Femur (tissue), 1 donor: ENCODE data around the gene CENPE.

Experiments used
- DNase-seq: peaks from one replicate; pipeline ENCODE4 v3.0.0-alpha.2; 2017

Gene CENPE

DNA sequence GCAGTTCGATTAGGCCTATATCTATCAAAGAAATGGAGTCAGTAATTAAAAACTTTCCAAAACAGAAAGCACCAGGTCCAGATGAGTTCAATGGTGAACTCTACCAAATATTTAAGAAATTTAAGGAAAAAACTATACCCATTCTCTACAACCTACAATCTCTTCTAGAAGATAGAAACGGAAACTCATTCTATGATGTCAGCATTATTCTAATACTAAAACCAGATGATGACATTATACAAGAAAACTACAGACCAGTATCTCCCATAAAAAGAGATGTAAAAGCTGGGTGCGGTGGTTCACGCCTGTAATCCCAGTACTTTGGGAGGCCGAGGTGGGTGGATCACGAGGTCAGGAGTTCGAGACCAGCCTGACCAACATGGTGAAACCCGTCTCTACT is 69.0 kb downstream of the CENPE start:
- DNase-seq: no peak

DNA sequence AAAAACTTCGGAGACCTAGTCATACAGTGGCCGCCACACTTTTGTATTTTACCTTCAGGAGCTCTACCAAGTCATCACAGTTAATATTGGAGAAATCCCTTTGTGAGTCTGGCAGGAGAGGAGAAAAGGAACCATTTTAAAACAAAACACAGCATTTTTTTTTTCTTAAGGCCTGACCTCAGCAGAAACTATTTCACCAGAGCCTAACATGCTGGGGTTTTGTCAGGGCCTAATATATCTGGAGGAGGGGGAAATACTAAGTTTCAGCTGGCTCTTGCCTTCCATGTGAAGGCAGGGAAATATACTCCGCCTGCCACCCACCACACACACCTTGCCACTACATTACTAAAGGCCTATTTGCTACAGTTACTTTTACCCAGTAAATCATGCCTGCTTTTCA is 72.0 kb downstream of the CENPE start:
- DNase-seq: no peak

DNA sequence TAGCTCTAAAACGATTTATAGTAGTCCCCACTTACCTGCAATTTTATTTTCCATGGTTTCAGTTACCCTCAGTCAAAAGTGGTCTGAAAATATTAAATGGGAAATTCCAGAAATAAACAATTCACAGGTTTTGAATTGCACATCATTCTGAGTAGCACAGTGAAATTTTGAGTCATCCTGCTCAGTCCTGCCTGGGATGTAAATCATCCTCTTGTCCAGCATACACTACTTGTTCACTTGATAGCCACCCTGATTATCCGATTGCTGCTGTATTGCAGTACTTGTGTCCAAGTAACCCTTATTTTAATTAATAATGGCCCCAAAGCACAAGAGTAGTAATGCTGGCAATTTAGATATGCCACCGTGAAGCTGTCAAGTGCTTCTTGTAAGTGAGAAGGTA is 75.0 kb downstream of the CENPE start:
- DNase-seq: no peak

DNA sequence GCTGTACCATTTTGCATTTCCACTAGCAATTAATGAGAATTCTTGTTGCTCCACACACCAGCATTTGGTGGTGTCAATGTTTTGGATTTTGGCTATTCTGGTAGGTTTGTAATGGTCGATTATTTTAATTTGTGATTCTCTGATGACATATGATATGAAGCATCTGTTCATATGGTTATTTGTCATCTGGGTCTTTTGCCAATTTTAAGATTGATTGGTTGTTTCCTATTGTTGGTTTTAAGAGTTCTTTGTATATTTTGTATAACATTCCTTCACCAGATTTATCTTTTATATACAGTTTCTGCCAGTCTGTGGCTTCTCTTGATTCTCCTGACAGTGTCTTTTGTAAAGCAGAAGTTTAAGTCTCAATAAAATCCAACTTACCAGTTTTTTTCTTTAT is 80.0 kb downstream of the CENPE start:
- no peak for DNase-seq

DNA sequence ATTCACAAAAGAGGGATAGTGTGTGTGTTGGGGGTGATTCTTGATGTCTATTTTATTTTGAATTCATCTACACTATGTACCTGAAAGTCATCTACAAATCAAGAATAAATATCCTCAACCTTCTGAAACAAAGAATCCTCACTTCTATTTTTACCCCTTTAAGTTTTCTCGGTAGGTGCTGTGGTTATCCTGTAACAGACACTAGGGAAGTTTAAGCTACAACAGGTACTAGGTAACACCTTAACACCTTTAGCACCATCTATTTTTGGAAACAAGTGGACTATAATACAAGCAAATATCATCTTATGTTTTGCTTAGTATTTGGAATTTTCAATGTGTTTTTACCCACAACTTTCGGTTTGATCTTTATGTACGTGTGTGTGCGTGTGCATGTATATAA is 86.5 kb downstream of the CENPE start:
- no peak for DNase-seq

DNA sequence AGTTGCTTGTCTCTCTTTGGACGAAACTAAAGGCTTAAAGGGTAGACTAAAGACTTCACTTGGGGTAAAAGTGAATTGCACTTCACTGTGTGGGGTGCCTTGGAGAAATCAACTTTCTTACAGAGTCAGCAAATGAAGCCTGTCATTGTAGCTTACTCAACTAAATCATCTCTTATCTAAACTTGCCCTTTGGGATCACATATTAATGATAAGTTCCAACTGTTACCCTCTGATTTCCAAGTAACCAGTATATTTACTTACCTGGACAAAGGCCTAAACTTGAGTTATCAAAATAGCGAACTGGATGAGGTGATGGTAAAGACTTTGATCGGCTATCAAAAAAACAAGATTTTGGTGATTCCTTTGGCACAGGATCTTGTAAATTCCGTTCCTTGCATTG is 89.6 kb downstream of the CENPE start:
- DNase-seq: no peak

DNA sequence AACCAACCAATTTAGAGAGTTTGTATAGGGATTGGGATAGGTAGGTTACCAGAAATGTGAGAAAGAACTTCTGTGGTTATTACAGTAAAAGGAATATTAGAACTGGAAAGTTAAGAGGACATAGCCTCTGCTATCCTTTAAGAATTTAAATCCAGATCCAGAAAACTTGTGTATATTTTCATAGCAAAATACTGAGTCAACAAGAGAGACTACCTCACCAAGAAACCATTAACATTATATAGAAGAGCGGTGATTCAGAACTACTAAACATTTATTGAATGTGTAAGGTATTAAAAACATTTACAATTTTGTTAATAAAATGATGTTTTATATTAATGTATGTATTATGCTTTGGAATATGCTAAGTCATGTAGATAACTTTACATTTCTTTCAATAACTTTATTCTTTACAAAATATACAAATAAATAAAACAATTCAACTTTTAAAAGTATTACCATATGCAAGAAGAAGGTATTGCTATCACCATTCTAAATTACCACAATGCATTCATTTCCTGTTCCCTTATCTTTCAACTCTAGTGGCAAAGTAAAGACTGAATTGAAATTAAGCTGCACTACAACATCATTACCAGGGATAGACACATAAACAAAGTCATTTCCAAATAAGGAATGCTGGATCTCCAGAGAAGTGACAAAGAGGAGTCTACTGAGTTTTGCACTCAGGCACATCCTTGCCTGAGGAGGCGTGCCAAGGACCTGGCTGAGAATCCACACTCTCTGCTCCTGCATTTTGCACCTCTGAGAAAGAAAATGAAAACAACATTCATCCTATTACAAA is 92.4 kb downstream of the CENPE start:
- DNase-seq: no peak

DNA sequence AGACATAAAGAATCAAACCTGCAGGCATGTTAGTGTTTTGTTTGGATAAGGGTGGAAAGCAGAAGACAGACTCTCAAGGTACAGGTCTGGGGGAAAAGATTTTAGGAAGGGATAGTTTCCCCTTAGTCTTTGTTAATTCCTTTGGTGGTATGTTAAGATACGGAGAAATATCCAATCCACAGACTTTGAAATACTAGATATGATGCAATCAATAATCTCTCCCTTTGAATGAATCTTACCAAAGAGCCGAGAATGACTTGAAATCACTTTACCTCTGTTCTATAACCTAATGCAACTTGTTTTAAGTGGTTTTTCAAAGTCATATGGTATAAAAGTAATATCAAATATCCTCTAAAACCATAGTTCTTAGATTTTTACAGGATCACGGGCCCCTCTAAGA is 93.3 kb downstream of the CENPE start:
- DNase-seq: no peak

DNA sequence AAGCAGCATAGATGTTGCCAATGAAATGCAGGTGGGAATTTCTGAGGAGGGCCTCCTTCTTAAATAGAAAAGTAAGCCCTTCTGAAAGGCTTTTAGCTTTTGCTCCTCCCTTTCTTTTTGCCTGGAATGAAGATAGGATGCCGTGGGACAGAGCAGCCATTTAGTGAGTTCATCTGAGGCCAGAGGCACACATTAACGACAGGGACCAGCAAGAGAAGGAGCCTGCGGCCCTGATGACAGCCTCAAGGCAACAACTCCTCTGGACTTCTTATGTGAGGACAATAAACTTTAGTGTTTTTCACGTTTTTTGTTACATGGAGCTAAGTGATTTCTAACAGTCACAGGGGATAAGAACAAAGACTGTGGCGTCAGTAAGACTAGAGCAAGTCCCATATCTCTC is 97.5 kb downstream of the CENPE start:
- no peak for DNase-seq

DNA sequence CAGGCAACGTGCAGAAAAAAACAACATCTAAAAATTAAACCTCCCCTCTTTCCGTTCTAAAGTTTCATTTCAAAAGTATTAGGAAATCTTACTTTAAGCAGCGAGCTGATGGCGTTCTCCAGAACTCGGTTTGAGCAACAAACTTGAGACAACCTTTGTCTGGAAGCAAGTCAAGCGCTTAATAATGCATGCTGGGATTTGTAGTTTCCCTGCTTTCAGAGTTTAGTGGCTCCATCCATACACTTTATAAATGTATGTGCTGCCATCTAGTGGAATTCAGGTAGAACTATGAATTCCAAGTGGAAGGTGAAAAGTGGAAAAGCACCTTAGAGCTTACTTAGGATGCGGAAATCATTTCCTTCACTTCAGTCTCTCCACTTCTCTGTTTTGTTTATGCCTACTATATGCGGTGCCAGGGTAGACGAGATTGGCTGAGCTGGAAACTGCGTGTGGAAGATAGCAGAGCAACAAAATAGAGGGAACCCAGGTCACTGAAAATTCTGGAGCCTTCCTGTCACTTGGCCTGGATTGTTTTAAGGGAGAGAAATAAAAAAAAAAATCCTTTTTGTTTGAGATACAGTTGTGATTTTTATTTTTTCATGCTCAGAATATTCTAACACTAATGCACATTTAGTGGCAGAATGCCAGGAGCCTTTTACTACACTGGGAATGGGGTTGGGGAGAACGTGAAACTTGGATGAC is 98.3 kb downstream of the CENPE start, which contains the start of gene BDH2:
Gene BDH2 (minus strand): TSS at position 144 of the 702 bp plus-strand sequence. CDS start 3,580 bp downstream, outside the sequence.
- peak; percentile 77 for DNase-seq

DNA sequence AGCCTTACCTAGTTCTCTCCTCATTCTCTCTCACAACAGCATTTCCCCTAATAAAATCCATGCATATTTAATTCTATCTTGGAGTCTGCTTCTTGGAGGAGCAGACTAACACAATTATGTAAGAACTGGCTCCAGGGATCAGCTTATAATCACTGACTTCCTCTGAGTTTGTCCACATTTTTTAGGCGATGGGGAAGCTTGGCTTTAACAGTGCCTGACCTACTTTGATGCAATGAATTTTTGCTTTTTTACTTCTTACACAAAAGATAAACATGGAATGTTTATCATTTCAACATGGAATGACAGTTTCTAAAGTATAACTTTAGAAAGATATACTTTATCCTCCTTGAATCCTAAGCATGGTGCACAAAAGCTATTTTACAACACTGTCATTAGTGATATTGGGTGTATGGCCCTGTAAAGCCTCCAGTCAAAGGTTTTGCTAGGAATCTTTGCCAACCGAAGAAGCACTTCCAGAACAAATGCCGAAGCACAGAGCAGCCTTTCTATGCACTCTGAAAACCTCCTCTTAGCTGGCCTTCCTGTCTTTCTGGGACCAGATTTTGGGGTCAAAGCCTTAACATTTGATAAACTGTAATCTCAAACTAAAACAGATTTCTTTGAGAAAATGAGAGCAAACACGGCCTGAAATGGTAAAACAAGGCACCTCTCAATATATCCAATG is 99.2 kb downstream of the CENPE start:
- DNase-seq: no peak

DNA sequence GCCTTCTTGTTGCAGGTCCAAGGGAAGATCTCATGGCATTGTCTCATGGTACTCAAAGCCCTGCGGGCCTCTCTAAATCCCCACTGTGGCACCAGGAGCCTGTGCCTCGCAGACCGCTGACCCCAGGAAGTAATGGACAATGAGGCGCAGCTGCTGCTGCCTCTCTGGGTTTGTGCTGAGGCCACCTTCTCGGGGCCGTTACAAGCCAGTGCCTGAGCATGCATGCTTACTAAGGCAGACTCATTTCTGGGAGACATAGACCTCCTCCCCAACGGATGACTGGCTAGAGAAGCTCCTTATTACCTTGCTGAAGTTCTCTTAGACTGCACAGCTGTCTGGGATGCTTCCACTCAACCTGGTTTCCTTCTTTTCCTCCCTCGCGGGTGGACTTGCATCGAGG is 99.8 kb downstream of the CENPE start:
- no peak for DNase-seq

DNA sequence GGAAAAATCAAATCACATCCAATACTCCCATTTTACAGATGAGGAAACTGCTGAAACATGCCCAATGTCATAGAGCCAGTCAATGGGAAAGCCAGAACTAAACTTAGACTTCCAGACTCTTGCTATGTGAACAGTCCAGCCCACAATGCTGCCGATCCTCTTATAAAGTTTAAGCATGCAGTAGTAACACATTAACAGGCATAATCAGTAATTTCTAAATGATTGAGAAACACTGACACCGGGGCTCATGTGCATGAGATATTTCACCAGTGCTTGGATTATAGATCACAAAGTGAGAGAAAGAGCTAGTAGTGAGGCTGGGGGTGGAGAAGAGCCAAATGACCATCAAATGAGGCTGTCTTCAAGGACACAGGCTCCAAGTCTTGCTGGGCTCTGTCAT is 101.0 kb downstream of the CENPE start:
- no peak for DNase-seq

DNA sequence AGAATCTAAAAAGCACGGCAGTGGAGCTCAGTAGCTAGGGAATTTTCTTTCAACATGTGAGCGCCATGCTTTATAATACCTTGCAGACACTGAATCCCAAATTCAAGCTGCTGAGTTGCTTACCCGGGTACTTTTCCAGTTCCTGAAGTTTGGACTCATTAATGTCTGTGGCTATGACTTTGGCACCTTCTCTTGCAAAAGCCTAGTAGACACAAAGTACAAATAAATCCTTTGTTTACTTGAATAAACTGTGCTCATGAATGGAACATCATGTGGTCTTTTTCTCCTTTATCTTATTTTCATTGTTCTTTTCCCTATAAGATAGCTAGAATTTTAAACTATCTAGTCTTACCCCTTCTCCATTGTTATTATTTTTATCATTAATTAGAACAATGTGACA is 103.1 kb downstream of the CENPE start:
- no peak for DNase-seq

DNA sequence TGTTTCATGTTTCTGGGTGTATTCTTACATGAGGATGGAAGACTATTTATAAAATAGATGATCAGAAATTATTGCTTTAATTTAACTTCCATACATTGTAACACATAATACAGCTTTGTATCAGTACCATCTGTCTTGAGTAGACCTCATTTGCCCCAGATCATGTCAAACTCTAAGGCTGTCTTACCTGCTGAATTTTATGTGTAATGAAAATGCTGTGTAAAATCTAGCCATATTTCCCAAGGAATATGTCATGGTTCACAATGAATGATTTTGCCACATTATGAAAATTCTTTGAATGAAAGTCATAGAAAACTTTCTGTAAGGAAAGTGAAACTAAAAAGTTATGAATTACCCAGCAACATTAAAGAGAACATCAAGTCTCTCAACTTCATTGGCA is 105.9 kb downstream of the CENPE start:
- DNase-seq: no peak

DNA sequence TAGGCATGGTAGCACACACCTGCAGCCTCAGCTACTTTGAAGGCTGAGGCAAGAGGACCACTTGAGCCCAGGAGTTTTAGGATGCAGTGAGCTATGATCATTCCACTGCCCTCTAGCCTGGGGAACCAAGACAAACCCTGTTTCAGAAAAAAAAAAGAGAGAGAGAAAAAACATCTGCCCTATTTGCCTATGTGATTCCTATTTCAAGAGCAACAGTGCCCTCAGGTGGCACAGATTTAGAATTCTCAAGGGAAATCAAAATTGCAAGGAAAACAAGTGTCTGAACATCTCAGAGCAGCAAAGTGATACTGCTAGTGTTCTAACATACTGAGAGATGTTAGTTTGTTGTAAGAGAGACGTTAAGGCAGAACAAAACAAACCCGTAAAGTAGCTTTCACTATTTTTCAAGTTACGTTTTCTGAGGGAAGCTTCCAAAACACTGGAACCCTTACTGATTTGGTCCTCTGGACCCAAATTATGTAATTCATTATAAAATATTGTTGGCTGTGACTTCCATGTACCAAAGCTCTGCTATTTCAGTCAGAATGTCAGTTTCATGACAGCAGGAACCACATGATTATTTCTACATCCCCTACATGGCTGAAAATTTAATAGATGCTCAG is 106.4 kb downstream of the CENPE start:
- no peak for DNase-seq

DNA sequence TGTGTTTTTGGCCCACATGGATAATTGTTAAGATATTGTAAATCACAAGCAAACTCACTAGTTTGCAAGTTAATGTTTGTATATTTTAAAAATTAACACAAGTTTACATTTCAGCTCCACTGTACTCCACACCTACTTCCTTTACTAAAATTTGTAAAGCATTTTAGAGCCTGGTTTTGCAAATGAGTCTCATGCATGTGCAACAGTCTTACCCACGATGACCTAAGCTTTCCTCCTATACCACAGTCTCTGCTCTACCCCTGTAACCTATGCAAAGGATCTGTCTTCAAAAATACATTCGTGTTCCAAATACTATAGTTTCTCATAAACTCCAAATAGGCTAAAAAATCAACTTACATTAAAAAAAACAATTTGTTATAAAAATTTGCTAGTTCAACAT is 108.7 kb downstream of the CENPE start:
- no peak for DNase-seq

DNA sequence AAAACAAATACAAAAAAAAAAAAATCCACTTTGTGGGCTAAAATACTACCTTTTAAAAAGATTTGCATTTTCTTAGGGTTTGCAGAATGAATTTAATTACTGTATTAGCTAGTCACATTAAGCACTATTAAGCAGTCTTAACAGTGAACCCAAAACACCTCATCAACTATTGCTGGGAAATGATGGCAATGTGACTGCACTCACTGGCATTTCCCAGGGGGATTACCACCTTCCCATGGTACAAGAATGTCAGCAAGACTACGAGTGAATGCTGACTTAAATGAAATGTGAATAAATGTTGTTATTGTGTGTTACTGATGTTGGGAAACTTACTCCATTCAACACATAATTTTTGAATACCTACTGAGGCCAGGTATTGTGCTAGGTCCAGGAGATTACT is 111.6 kb downstream of the CENPE start:
- no peak for DNase-seq

DNA sequence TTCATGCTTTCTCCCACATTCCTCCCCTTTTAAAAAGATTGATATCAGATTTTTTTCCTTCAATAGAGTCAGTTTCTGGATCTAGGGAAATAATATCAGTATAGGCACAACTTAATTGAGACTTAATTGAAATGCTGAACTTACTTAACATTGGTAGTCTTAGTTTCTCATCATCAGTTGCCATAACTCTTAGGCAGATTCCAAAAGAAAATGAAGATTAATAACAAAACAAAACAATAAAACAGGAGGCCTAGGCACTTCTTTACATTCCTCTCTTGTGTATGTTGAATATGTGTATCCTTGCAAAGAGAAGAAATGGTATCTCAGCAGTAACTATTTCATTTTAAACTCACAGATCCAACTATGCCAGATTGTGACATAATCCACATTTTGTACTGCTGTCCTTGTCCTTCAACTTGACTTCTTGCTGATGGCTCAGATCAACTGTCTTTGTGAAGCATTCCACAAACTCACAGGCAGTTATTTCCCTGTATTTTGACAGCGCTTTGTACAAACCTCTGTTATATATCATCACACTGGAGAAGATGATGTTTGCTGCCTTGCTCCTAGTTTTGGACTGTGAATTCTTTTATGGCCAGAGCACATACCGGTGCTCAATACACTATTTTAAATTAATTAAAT is 112.5 kb downstream of the CENPE start:
- DNase-seq: no peak

DNA sequence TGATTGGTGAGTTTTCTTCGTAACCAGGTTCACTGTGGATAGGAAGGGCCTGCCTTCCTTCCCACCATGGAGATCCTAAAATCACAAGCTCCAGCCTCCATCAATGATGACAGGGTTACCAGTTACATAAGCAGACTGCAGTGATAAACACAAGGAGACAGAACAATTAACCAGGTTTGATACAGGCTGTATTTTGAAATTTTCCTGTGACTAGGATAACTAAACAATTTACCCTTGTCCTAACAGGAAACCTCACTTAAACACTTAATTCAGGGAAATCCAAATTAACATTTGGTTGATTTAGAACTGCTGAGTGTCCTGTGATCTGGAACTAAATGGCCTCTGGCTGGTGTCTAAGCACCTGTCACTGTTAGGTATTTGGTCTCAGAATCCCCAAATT is 118.5 kb downstream of the CENPE start:
- DNase-seq: no peak

DNA sequence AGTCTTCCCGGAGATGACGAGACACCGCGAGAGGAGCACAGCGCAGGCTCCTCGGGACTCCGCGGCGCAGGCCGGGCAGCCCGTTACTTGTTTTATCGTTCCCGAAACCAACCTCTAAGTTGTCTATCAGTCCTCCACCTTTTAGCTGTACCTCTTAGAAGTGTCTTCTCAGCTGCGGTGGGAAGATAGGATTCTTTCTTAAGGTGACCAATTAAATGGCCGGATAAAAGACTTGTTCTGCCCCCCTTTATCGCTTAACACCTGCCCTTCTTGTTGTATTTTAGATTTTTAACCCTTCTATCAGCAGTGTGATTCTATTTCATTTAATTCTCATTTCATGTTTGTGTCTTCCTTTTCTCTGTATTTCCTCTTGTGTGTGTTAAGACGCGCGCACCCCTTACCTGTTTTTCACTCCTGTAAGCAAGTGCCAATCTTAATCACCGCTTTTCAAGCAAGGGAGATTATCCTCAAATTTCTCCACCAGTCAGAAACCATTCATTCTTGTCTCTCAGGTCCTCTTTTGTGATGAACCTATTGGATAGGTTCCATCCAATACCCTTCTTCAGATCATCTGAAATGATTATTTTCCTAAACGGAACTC is 121.3 kb downstream of the CENPE start, which contains the start of gene SLC9B2:
Gene SLC9B2 (minus strand): TSS at position 15 of the 601 bp plus-strand sequence. CDS start 9,211 bp downstream, outside the sequence.
- no peak for DNase-seq
